Kidney epithelial cell (primary cell): ENCODE results near the gene RHOC. TPM values are rescaled to one million over a fixed set of nuclear protein-coding genes. Genes with fewer than 3 reads are reported as not detected.

ENCODE experiments used
- DNase-seq: peaks from one replicate; pipeline ENCODE4 v3.0.0-alpha.2; 2010; ENCODE audit warnings: low read depth
- H3K27me3 ChIP-seq: 2 replicates; pipeline ENCODE4 v1.6.0; 2011; ENCODE audit warnings: low read length; ENCODE audit not compliant: control insufficient read depth, insufficient read depth
- H3K36me3 ChIP-seq: 2 replicates; pipeline ENCODE4 v1.5.1; 2011; ENCODE audit warnings: low read length; ENCODE audit not compliant: control insufficient read depth, insufficient read depth
- H3K4me3 ChIP-seq: 2 replicates; pipeline ENCODE4 v1.5.1; 2011; ENCODE audit warnings: low read depth, mild to moderate bottlenecking, control low read depth, low read length
- total RNA-seq: library from RNA; depleted of rRNA; stranded (reverse); fragments of >200 nt; gene quantifications from 2 replicates; pipeline ENCODE4 v1.2.3, GENCODE V29; 2015
- TF ChIP-seq, protein P1 (sequence below): IDR thresholded peaks from 2 replicates; pipeline ENCODE4 v1.5.1; 2011; ENCODE audit warnings: mild to moderate bottlenecking, moderate library complexity, low read length, control low read depth, inconsistent platforms; ENCODE audit not compliant: insufficient read depth, poor library complexity, severe bottlenecking

Gene RHOC
- total RNA-seq, 1 donor from 2014 or later, result 639 TPM

DNA sequence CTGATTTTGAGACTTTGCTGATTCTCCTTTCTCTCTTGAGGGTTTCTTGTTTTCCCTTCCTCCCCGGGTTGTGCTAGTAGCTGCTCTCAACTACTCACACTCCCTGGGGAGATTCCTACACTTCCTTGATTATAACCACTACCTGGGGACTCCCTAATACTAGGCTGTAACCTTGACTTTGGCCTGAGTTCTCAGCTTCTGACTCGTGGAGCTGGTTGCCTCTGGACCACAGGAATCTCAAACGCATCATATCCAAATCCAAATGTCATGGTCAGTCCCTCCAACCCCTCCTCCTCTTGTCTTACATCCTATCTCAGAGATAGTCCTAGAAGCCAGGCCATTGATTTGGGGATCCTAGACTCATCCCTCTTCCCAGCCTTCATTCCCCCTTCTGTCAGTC is 20.5 kb downstream of the RHOC start:
- Histone ChIP-seq H3K36me3 (peaks cover 1% of the 10 kb centered on the region), H3K27me3 (no peaks in the 10 kb centered on the region), H3K4me3 (no peak overlapping the region)
- TF ChIP-seq, protein P1, sequence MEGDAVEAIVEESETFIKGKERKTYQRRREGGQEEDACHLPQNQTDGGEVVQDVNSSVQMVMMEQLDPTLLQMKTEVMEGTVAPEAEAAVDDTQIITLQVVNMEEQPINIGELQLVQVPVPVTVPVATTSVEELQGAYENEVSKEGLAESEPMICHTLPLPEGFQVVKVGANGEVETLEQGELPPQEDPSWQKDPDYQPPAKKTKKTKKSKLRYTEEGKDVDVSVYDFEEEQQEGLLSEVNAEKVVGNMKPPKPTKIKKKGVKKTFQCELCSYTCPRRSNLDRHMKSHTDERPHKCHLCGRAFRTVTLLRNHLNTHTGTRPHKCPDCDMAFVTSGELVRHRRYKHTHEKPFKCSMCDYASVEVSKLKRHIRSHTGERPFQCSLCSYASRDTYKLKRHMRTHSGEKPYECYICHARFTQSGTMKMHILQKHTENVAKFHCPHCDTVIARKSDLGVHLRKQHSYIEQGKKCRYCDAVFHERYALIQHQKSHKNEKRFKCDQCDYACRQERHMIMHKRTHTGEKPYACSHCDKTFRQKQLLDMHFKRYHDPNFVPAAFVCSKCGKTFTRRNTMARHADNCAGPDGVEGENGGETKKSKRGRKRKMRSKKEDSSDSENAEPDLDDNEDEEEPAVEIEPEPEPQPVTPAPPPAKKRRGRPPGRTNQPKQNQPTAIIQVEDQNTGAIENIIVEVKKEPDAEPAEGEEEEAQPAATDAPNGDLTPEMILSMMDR, result no peak
- no peak for DNase-seq

DNA sequence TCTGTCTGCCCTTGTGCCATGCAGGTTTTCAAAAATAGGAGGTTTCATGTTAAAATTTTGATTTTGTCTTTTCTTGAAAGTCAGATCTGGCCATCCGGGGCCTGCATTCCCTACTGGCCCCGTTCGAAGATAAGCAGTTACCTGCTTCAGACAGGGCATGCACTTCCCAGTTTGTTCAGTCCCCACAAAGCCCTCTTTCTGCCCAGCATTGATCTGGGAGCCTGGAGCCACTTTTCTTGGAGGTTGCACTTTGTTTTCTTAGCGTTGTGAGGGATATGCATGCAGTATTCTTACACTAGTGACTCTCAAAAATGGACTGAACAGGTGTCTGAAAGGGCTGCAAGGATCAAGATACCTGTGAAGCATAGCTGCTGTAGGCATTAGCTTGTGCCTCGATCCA is 21.0 kb downstream of the RHOC start:
- Histone ChIP-seq H3K4me3 (no peak overlapping the region), H3K36me3 (peaks cover 1% of the 10 kb centered on the region), H3K27me3 (no peaks in the 10 kb centered on the region)
- DNase-seq, result no peak
- TF ChIP-seq, protein P1, result no peak

DNA sequence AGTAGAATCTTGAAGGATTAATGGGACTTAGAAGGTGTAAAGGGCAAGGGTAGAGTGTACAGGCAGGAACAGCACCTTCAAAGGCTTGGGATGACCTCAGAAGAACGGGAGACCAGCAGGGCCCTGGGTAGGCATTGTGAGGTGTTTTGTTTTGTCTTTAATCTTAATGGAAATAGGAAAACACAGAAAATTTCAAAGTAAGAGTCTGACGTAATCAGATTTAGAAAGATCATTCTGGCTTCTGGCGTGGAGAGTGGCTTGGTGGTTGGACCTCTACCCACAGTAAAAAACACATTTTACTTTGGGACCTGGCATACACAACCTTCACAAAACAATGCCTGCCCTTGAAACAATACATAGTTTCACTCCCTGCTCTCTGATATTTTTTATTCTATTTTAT is 28.3 kb downstream of the RHOC start:
- no peaks in the 10 kb centered on the region for H3K36me3 ChIP-seq
- TF ChIP-seq, protein P1, result no peak
- DNase-seq, result no peak
- H3K27me3 ChIP-seq, result no peaks in the 10 kb centered on the region
- no peak overlapping the region for H3K4me3 ChIP-seq

DNA sequence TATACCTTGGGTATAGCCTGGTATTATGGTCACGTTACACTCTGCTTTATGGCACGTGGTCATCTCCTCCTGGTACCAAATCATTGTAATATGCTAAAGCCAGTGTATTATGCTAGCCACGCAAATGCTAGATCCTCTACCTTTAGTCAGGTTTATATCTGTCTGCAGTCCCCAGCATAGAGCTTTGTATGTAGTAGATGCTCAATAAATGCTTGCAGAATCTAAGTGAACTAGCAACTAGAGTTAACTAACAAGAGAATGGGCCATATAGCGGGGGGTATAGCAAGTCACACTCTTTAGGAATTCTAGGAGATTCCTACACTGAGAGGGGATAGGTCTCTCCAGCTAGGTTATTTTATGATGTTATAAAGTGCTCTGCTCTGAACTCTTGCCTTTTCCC is 29.4 kb downstream of the RHOC start:
- no peak for DNase-seq
- TF ChIP-seq, protein P1, result no peak
- Histone ChIP-seq H3K36me3 (no peaks in the 10 kb centered on the region), H3K27me3 (no peaks in the 10 kb centered on the region), H3K4me3 (no peak overlapping the region)

DNA sequence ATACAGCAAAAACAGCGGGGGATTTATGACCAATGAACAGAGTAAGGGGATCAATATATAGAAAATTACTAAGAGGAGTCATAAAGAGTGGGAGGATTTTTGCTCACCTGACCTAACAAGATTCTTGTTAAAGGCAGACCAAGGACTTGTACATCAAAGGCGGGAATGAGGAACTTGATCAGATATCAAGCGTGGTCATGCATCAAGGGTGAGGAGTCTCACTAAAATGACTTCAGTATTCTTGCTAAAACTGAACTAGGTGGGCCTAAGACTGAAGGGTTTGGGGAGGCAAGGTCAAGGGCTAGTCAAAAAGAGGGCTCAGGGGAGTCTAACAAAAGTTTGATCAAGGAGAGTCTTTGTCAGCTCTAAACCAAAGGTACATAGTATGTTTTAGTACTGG is 30.4 kb downstream of the RHOC start:
- DNase-seq, result no peak
- H3K4me3 ChIP-seq, result no peak overlapping the region
- H3K36me3 ChIP-seq, result no peaks in the 10 kb centered on the region
- H3K27me3 ChIP-seq, result no peaks in the 10 kb centered on the region
- TF ChIP-seq, protein P1, result no peak

DNA sequence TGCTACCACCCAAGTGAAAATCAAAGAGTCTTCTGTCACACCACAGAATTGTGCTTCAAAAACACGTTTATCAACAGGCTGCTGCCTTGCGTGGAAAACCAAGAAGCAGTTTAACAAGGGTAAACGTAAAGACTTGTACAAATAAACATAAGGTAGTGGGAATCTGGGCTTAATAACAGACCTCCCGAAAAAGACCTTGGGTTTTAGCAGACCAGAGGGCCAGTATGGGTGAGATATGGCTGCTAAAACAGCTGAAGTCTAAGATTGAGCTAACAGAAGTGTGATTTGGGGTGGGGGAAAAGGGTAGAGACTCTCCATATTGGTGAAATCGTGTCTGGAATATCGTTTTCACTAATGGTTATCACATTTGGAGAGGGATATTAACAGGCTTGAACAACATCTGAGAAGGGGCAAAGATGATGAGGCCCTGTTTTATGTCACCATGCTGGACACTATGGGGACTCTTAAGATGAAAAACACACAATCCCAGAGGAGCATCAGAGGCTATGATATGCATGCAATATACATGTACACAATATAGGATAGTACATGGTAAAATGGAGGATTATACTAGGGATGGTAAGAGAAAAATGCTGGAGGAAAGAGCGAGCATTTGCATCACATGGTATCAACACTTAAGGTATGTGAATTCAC is 31.1 kb downstream of the RHOC start:
- TF ChIP-seq, protein P1, result no peak
- Histone ChIP-seq H3K4me3 (peak overlapping the region; percentile 89), H3K36me3 (no peaks in the 10 kb centered on the region), H3K27me3 (no peaks in the 10 kb centered on the region)
- no peak for DNase-seq
